Neural cell (in vitro differentiated cells): ENCODE measurements around the gene MLLT6.
A peak's percentile ranks its signal among the peaks of the same experiment; 100 is the strongest.

Experiments
- CTCF ChIP-seq: fragments of 450-650 bp; IDR thresholded peaks from 2 replicates; pipeline ENCODE4 v1.5.1; 2014; ENCODE audit warnings: antibody characterized with exemption, mild to moderate bottlenecking, moderate library complexity; ENCODE audit not compliant: poor library complexity, severe bottlenecking
- EP300 ChIP-seq: fragments of 450-650 bp; conservative IDR thresholded peaks from 2 replicates; pipeline ENCODE4 v1.6.1; 2014; ENCODE audit warnings: antibody characterized with exemption, mild to moderate bottlenecking, moderate library complexity; ENCODE audit not compliant: poor library complexity, severe bottlenecking
- POLR2AphosphoS5 ChIP-seq: IDR thresholded peaks from 2 replicates; pipeline ENCODE4 v1.6.1; 2012

DNA sequence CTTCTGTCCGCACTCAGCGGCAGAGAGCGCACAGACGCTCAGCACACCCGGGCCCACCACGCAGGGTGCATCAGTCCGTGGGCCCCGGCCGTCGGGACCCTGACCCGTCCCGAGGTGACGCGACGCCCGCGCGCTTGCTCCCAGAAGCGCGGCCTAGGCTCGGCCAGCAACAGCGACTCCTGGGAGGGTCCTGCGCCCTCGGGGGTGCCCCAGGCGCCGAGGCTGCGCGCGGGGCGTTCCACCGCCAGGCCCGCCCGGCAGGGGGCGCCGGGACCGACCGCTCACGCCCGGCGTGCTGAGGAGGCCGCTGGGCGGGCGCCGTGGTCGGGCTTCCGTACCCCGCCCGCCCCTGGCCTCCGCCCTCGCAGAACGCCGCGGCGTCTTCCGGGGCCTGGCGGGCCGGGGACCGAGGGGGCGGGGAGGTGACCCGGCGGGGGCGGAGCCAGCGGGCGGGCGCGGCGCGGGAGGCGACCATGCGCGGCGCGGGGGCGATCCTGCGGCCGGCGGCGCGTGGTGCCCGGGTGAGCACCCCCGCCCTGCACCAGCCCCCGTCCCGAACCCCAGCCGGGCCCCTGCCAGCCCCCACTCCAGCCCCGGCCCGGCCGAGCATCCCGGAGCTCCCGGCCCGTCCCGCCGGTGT, 24.9 kb downstream of the MLLT6 start, which contains the start of gene CISD3:
- TF ChIP-seq CTCF (peak; percentile 83), POLR2AphosphoS5 (no peak), EP300 (no peak)
